GM12878 (cell line): Measurements from ENCODE around the gene ZPBP2. TPM values are rescaled to one million over a fixed set of nuclear protein-coding genes. Genes with fewer than 3 reads are reported as not detected.
A peak's percentile ranks its signal among the peaks of the same experiment; 100 is the strongest.
"Not testable (repeated sequence)": the region's sequence is repeated elsewhere in the genome, so short reads cannot be mapped to it uniquely, and the experiment has no call there.

Experiments used
- ATAC-seq: fragments of 200-7000 bp; cut with Tn5 transposase; 3 replicates; pipeline ENCODE4 v1.9.1; 2020; ENCODE audit warnings: mild to moderate bottlenecking, moderate library complexity
- BruUV-seq: library from RNA; stranded (reverse); fragments of 400-500 nt; replicated peaks from 2 replicates; lab custom pipeline; 2021; lab: Mats Ljungman, UMichigan
- CTCF ChIA-PET: fragments of 300-600 bp; sonication (Branson Sonifier 250); formaldehyde crosslinking; extraction: SDS; loops from one replicate; lab custom pipeline; 2021; ENCODE audit warnings: inconsistent platforms; lab: Yijun Ruan, JAX
- POLR2A ChIA-PET: fragments of 350-600 bp; formaldehyde crosslinking; extraction: SDS; loops from one replicate; lab custom pipeline; 2021; ENCODE audit warnings: inconsistent platforms; lab: Charles Lee
- RAD21 ChIA-PET: fragments of 300-600 bp; sonication (Branson Sonifier 250); formaldehyde crosslinking; loops from one replicate; lab custom pipeline; 2023; ENCODE audit warnings: antibody characterized with exemption; ENCODE audit not compliant: unreplicated experiment; lab: Charles Lee
- SMC1A ChIA-PET: fragments of 300-600 bp; sonication (Branson Sonifier 250); formaldehyde crosslinking; loops from one replicate; lab custom pipeline; 2023; ENCODE audit not compliant: unreplicated experiment, uncharacterized antibody; lab: Charles Lee
- DNase-seq: peaks from one replicate; pipeline ENCODE4 v3.0.0-alpha.2; 2011; ENCODE audit warnings: low read depth, low spot score
- FAIRE-seq: peaks from 3 replicates; lab custom pipeline; 2011; peaks lifted over from hg19 to GRCh38; lab: Jason Lieb, UNC
- H2AFZ ChIP-seq: 2 replicates; pipeline ENCODE4 v1.6.0; 2011; ENCODE audit warnings: low read depth, low read length, control low read depth; ENCODE audit not compliant: control insufficient read depth
- H3K27ac ChIP-seq: 2 replicates; pipeline ENCODE4 v1.5.1; 2011; ENCODE audit warnings: control low read depth; ENCODE audit not compliant: control insufficient read depth, insufficient read depth
- H3K27me3 ChIP-seq, 2 experiments: replicated peaks in 1 of 2; 2 replicates each; pipeline versions ENCODE4 v1.6.0 to v1.6.1; 2011; ENCODE audit warnings: low read length in 1 of 2; ENCODE audit not compliant: control insufficient read depth in 2 of 2, insufficient read depth in 2 of 2
- H3K36me3 ChIP-seq, 2 experiments: 2 replicates each; pipeline ENCODE4 v1.5.1; 2011; ENCODE audit warnings: low read length in 1 of 2; ENCODE audit not compliant: control insufficient read depth in 2 of 2, insufficient read depth in 2 of 2
- H3K4me1 ChIP-seq: 2 replicates; pipeline ENCODE4 v1.6.1; 2011; ENCODE audit warnings: mild to moderate bottlenecking, low read length, moderate library complexity, mixed read lengths; ENCODE audit not compliant: control insufficient read depth, insufficient read depth
- H3K4me2 ChIP-seq: 2 replicates; pipeline ENCODE4 v1.6.0; 2011; ENCODE audit warnings: control low read depth; ENCODE audit not compliant: control insufficient read depth, insufficient read depth
- H3K4me3 ChIP-seq: fragments of 200-600 bp; sonication (generic); 2 replicates; pipeline ENCODE4 v1.5.1; 2016
- H3K79me2 ChIP-seq: 2 replicates; pipeline ENCODE4 v1.6.0; 2011; ENCODE audit warnings: low read length; ENCODE audit not compliant: control insufficient read depth, insufficient read depth
- H3K9ac ChIP-seq: 2 replicates; pipeline ENCODE4 v1.8.0; 2011; ENCODE audit warnings: low read length, control low read depth, mixed read lengths; ENCODE audit not compliant: control insufficient read depth, insufficient read depth
- H3K9me3 ChIP-seq: replicated peaks from 3 replicates; pipeline ENCODE4 v1.5.1; 2011; ENCODE audit warnings: mild to moderate bottlenecking, low read length; ENCODE audit not compliant: control insufficient read depth, insufficient read depth
- H4K20me1 ChIP-seq: 2 replicates; pipeline ENCODE4 v1.6.0; 2011; ENCODE audit not compliant: control insufficient read depth, insufficient read depth
- CREM ChIP-seq: IDR thresholded peaks from 2 replicates; pipeline ENCODE4 v1.6.1; 2014; ENCODE audit warnings: antibody characterized with exemption, low read depth
- CTCF ChIP-seq, 3 experiments: IDR thresholded peaks in 2 of 3; conservative IDR thresholded peaks in 1 of 3; 2 replicates each; pipeline ENCODE4 v1.5.1; 2011; ENCODE audit warnings: low read depth in 3 of 3, low read length in 3 of 3, mild to moderate bottlenecking in 3 of 3, control low read depth in 2 of 3, moderate library complexity in 2 of 3, inconsistent platforms in 1 of 3, mixed read lengths in 1 of 3; ENCODE audit not compliant: control insufficient read depth in 2 of 3, insufficient read depth in 1 of 3; ENCODE audit errors: extremely low read depth in 1 of 3
- MEF2B ChIP-seq: fragments of 450-650 bp; IDR thresholded peaks from 2 replicates; pipeline ENCODE4 v1.6.1; 2018; ENCODE audit warnings: mild to moderate bottlenecking, moderate library complexity; ENCODE audit not compliant: partially characterized antibody, poor library complexity, severe bottlenecking
- WGBS: methylation state at CpG from one replicate; pipeline ENCODE4 v1.1.6; 2016; ENCODE audit warnings: low lambda C conversion rate; ENCODE audit not compliant: insufficient replicate concordance, insufficient coverage; ENCODE audit errors: missing lambda C conversion rate; 5-methylcytosine and 5-hydroxymethylcytosine counted together
- in situ Hi-C: fragments of 300-500 bp; cut with MboI; formaldehyde crosslinking; loops from 9 replicates; pipeline ENCODE4 v1.14.3; 2018; ENCODE audit warnings: mixed read lengths
- intact Hi-C: fragments of 100-400 bp; cut with micrococcal nuclease; formaldehyde crosslinking; loops from one replicate; pipeline ENCODE4 v1.14.2; 2022; ENCODE audit not compliant: unreplicated experiment
- polyA plus RNA-seq, 11 experiments: library from polyadenylated mRNA; depleted of rRNA in 4 of 11; unstranded in 6 of 11; stranded (reverse) in 5 of 11; fragments of >200 nt; fragmentation: Nextera tagmentation in 4 of 11; fragmentation: Illumina TruSeq in 1 of 11; extraction: Ambion mirVana in 4 of 11; extraction: Trizol in 1 of 11; gene quantifications; 1 replicate in 1 of 11; 2 replicates in 10 of 11; pipeline versions ENCODE4 v1.2.1 to v1.2.3, GENCODE V29; 2011 to 2016; ENCODE audit warnings: inconsistent platforms in 2 of 11, missing spikeins in 2 of 11, low read depth in 1 of 11
- total RNA-seq, 4 experiments: library from RNA; depleted of rRNA in 3 of 4; stranded (reverse); fragments of >200 nt in 3 of 4; fragmentation: Illumina TruSeq in 1 of 4; extraction: Trizol in 1 of 4; gene quantifications; 2 replicates each; pipeline versions ENCODE4 v1.2.1 to v1.2.3, GENCODE V29; 2013 to 2021

The ZPBP2 gene
- total and polyA plus RNA-seq, 10 of the 15 experiments (the other 5 are each of a cell fraction or from before 2014, with no cell fraction given), result 0.33 to 1.0 (median 0.58) TPM

- TF ChIP-seq CREM, result no peak
Measured at GRCh38 chr17:39846205-39846604, 21.8 kb upstream of the ZPBP2 start (continued).

- Histone ChIP-seq H3K4me3 (no peak overlapping the region), H3K9ac (no peak overlapping the region), H2AFZ (no peak overlapping the region), H4K20me1 (no peaks in the 10 kb centered on the region), H3K36me3 (peaks cover 2 to 17% of the 10 kb centered on the region in 2 experiments; a peak in 3 of 4 replicates), H3K9me3 (no peaks in the 10 kb centered on the region), H3K4me1 (peaks cover 59% of the 10 kb centered on the region), H3K79me2 (peaks cover 93% of the 10 kb centered on the region), H3K27ac (peak overlapping the region; percentile 20; the same call in 1 of the 2 replicates), H3K27me3 (no peaks in the 10 kb centered on the region), H3K4me2 (0 out of 2 replicates have a peak overlapping the region, but pooled peaks have one; percentile 54)
- BruUV-seq, result no TSS peak
- DNase-seq (no peak), FAIRE-seq (no peak), ATAC-seq (peak; percentile 21; the same call in 1 of the 3 replicates)
- ChIA-PET SMC1A (interaction anchor here (0.6 to 1.9 kb wide), 15 partner anchors 9 to 132 kb away, joined by 3 to 9 read pairs (median 3); partner anchors contain the start of gene PSMD3), CTCF (interaction anchor here (0.8 to 1.6 kb wide), 5 partner anchors 10 to 24 kb away, joined by 3 to 4 read pairs (median 4); no protein-coding TSS in a partner anchor), RAD21 (interaction anchor here (1.0 to 5.3 kb wide), 4 partner anchors 13 to 71 kb away, joined by 3 to 40 read pairs (median 6); no protein-coding TSS in a partner anchor), POLR2A (interaction anchor here (0.5 to 1.4 kb wide), 7 partner anchors 9 to 128 kb away, joined by 3 to 7 read pairs (median 3); no protein-coding TSS in a partner anchor)
- intact Hi-C loops (loop anchor here (5.0 kb wide), 1 partner anchor 76 kb away; no protein-coding TSS in a partner anchor), in situ Hi-C loops (no loop called here)
- TF ChIP-seq MEF2B, result peak; percentile 12
- no peak for TF ChIP-seq CTCF (IDR thresholded peaks at IDR 0.05 in 2 of 3, conservative IDR thresholded peaks at IDR 0.05 in 1 of 3; ENCODE audit: control insufficient read depth in 2 of 3, extremely low read depth in 1 of 3, insufficient read depth in 1 of 3, low read depth in 3 of 3, low read length in 3 of 3)
- 55% methylated on average over 4 of the region's 4 CpGs for WGBS
Measured at GRCh38 chr17:39848600-39848999, 19.4 kb upstream of the ZPBP2 start.

- H3K27ac ChIP-seq, H3K9ac ChIP-seq, FAIRE-seq, intact Hi-C loops, DNase-seq, H4K20me1 ChIP-seq, ATAC-seq, in situ Hi-C loops, H3K4me3 ChIP-seq, H3K27me3 ChIP-seq, H2AFZ ChIP-seq, H3K4me2 ChIP-seq, BruUV-seq, CTCF ChIA-PET, H3K9me3 ChIP-seq, POLR2A ChIA-PET, SMC1A ChIA-PET, RAD21 ChIA-PET: not testable (repeated sequence)
- Histone ChIP-seq H3K79me2 (peaks cover 92% of the 10 kb centered on the region), H3K36me3 (peaks cover 2 to 24% of the 10 kb centered on the region in 2 experiments), H3K4me1 (peaks cover 62% of the 10 kb centered on the region)
Measured at GRCh38 chr17:39850186-39850585, 17.8 kb upstream of the ZPBP2 start.
